Measurements from ENCODE around the gene GALNS.

GALNS gene

DNA sequence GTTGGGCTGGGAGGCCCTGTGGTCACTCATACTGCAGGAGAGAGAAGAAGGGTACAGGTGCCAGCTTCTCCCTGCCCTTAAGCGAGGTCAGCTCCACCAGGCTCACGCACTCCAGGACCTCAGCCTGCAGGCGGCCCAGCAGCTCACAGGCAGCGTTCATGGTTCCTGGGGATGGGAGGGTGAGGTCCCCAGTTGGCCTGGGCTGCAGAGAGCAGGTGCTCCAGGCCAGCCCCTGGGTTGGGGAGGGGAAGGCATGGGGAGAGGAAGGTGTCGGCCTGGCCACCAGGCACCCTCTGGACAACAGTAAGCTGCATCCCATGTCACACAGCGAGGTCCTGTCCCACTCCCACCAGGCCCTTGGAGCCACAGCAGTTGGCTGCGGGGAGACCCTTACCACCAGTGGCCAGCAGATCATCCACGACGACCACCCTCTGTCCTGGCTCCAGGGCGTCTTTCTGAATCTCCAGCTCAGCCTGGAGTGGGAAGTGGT lies 47.0 kb downstream of the GALNS start:
- H3K4me1 Mint-ChIP-seq (ENCODE audit: low read depth): peaks cover 33% of the 10 kb centered on the region
- peak overlapping the region; percentile 93 for H3K4me3 Mint-ChIP-seq
- DNase-seq: peak; percentile 52
- H3K36me3 Mint-ChIP-seq (ENCODE audit: low read depth): peaks cover 66% of the 10 kb centered on the region
- peak overlapping the region; percentile 98 for H3K27ac Mint-ChIP-seq
- no peaks in the 10 kb centered on the region for H3K9me3 Mint-ChIP-seq
- H3K27me3 Mint-ChIP-seq: no peaks in the 10 kb centered on the region

DNA sequence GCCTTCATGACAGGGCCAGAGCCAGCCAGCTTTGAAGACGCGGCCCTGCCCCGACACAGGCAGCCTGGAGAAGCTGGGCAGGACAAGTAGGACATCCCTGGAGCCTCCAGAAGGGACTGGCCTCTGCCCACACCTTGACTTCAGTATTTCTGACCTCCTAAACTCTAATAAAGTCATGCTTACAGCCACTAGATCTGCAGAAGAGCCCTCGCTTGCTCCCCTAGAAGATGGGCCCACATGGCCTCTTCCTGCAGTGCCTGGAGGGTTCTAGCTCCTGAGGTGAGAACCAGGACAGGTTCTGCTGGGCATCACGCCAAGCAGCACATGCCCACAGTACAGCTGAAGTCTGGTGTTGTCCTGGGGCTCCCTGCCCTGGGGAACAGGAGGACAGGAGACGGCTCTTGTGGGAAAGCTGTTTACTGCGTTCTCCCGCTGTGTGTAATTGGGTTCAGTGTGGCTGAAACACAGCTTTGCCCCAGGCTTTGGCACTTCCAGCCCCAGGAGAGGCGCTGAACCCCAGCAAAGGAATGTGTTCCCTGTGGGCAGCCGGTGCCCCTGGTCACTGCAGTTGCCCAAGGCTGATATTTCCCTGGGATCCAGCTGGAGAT lies 47.6 kb downstream of the GALNS start:
- H3K4me3 Mint-ChIP-seq: peak overlapping the region; percentile 93
- H3K27me3 Mint-ChIP-seq: no peaks in the 10 kb centered on the region
- H3K4me1 Mint-ChIP-seq (ENCODE audit: low read depth): peaks cover 33% of the 10 kb centered on the region
- H3K36me3 Mint-ChIP-seq (ENCODE audit: low read depth): peaks cover 72% of the 10 kb centered on the region
- DNase-seq: peak; percentile 51
- no peaks in the 10 kb centered on the region for H3K9me3 Mint-ChIP-seq
- H3K27ac Mint-ChIP-seq: peak overlapping the region; percentile 98

- H3K9me3 Mint-ChIP-seq: no peaks in the 10 kb centered on the region
- H3K27ac Mint-ChIP-seq: peak overlapping the region; percentile 98
- H3K4me3 Mint-ChIP-seq: peak overlapping the region; percentile 93
- H3K27me3 Mint-ChIP-seq: no peaks in the 10 kb centered on the region
- peaks cover 28% of the 10 kb centered on the region for H3K4me1 Mint-ChIP-seq (ENCODE audit: low read depth)
- peaks cover 74% of the 10 kb centered on the region for H3K36me3 Mint-ChIP-seq (ENCODE audit: low read depth)
- peak; percentile 47 for DNase-seq
Observed at GRCh38 chr16:88807626-88808453, 48.9 kb downstream of the GALNS start.

DNA sequence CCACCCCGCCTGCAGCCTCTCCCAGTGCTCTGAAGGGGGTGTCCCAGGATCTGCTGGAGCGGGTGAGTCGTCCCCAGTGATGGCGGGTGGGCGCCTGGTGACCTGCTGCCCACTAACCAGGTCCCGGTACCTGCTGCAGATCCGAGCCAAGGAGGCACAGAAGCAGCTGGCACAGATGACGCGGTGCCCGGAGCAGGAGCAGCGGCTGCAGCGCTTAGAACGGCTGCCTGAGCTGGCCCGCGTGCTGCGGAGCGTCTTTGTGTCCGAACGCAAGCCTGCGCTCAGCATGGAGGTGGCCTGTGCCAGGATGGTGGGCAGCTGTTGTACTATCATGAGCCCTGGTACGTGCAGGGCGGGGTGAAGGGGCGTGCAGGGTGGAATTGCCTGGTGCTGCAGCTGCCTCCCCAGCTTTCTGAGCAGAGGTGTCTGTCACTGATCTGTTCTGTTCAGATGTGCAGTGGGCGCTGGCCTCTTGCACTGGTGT lies 49.6 kb downstream of the GALNS start:
- Mint-ChIP-seq H3K4me3 (peak overlapping the region; percentile 93), H3K4me1 (ENCODE audit: low read depth) (peaks cover 26% of the 10 kb centered on the region), H3K27ac (peak overlapping the region; percentile 98), H3K36me3 (ENCODE audit: low read depth) (peaks cover 74% of the 10 kb centered on the region), H3K9me3 (no peaks in the 10 kb centered on the region), H3K27me3 (no peaks in the 10 kb centered on the region)
- peak; percentile 52 for DNase-seq

- Mint-ChIP-seq H3K9me3 (no peaks in the 10 kb centered on the region), H3K27me3 (no peaks in the 10 kb centered on the region), H3K4me1 (ENCODE audit: low read depth) (peaks cover 28% of the 10 kb centered on the region), H3K36me3 (ENCODE audit: low read depth) (peaks cover 72% of the 10 kb centered on the region), H3K4me3 (peak overlapping the region; percentile 93), H3K27ac (peak overlapping the region; percentile 98)
- DNase-seq: no peak
Observed at GRCh38 chr16:88806491-88807111, 50.1 kb downstream of the GALNS start.

DNA sequence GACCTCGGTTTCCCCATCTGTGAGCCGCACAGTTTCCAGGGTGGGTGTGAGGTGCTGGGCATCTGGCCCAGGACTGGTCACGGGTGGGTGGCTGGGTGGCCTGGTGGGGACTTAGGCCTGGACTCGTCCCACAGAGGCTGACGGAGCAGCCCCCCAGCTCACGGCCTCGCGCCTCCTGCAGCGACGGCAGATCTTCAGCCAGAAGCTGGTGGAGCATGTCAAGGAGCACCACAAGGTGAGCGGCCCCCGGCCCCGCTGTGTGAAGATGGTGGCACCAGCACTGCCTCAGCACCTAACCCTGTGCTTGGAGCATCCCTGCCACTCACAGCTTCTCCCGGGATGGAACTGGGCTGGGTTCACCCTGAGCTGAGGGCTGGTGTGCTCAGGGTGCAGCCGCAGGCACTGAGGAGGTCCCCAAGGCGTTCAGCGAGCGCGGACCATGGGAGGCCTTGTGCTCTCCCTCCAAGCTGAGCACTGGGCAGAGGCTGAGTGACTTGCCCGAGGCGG lies 50.8 kb downstream of the GALNS start:
- Mint-ChIP-seq H3K4me3 (peak overlapping the region; percentile 93), H3K36me3 (ENCODE audit: low read depth) (peaks cover 73% of the 10 kb centered on the region), H3K27ac (peak overlapping the region; percentile 98), H3K9me3 (no peaks in the 10 kb centered on the region), H3K27me3 (no peaks in the 10 kb centered on the region), H3K4me1 (ENCODE audit: low read depth) (peaks cover 33% of the 10 kb centered on the region)
- DNase-seq: no peak

- Mint-ChIP-seq H3K36me3 (ENCODE audit: low read depth) (peaks cover 67% of the 10 kb centered on the region), H3K9me3 (no peaks in the 10 kb centered on the region), H3K4me3 (peak overlapping the region; percentile 93), H3K4me1 (ENCODE audit: low read depth) (peaks cover 39% of the 10 kb centered on the region), H3K27ac (peak overlapping the region; percentile 73), H3K27me3 (no peaks in the 10 kb centered on the region)
- DNase-seq: no peak
Observed at GRCh38 chr16:88805340-88805715, 51.4 kb downstream of the GALNS start.

DNA sequence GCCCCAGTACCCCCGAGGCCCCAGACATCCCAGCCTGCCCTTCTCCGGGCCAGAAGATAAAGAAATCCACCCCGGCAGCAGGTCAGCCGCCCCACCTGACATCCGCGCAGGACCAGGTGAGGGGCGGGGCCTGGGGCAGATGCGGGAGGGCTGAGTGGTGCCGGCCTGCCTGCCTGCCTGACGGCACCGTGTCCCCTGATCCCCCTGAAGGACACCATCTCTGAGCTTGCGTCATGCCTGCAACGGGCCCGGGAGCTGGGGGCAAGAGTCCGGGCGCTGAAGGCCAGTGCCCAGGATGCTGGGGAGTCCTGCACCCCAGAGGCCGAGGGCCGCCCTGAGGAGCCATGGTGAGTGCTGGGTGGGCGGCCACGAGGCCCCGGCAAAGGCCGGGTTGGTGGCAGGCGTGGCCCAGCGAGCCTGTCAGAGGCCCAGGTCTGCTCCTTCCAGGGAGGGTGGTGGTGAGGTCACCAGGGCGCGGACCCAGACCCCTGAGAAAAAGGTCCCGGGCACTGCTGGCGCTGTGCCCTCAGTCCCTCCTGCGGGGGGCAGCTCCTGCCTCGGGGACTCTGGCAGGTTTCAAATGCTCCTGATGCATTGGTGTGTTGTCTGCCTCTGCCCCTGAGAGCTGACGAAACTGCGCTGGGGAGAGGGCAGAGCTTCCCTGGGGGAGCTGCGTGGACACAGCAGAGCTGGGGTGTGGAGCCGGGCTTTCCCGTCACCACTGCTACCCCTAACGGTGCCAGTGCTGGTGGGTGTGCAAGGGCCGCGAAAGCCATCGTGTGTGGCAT lies 52.0 kb downstream of the GALNS start:
- Mint-ChIP-seq H3K4me1 (ENCODE audit: low read depth) (peaks cover 39% of the 10 kb centered on the region), H3K4me3 (peak overlapping the region; percentile 93), H3K9me3 (no peaks in the 10 kb centered on the region), H3K27me3 (no peaks in the 10 kb centered on the region), H3K27ac (peak overlapping the region; percentile 84), H3K36me3 (ENCODE audit: low read depth) (peaks cover 61% of the 10 kb centered on the region)
- peak; percentile 67 for DNase-seq

- DNase-seq: no peak
- Mint-ChIP-seq H3K27ac (peak overlapping the region; percentile 84), H3K4me3 (peak overlapping the region; percentile 93), H3K36me3 (ENCODE audit: low read depth) (peaks cover 55% of the 10 kb centered on the region), H3K4me1 (ENCODE audit: low read depth) (peaks cover 36% of the 10 kb centered on the region), H3K27me3 (no peaks in the 10 kb centered on the region), H3K9me3 (no peaks in the 10 kb centered on the region)
Observed at GRCh38 chr16:88804173-88804551, 52.6 kb downstream of the GALNS start.

DNA sequence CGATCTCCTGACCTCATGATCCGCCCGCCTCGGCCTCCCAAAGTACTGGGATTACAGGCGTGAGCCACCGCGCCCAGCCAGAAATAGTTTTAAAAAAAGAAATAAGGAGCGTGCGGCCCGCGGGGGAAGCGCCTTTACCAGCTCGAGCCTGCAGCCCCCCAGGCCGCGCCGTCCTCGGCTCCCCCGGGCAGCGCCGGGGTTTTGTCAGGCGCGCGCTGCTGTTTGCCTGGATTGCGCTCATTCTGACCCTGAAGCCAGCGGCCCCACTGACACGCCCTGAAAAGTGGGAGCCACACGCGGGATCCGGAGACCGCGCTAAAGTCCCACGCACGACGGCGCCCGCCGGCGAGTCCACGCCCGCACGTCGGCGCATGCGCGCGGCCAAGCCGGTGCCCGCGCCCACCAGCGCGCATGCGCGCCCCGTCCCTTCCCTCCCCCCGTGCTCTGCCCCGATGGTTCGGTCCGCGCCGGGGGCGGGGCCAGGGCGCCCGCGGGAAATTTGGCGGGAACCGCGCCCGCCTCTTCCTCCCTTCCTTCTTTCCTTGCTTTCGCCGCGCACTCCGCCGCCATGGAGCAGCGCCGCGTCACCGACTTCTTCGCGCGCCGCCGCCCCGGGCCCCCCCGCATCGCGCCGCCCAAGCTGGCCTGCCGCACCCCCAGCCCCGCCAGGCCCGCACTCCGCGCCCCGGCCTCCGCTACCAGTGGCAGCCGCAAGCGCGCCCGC lies 53.3 kb downstream of the GALNS start, which contains the start of gene CDT1:
Gene CDT1, plus strand, starts transcription at position 526 of the 724 bp plus-strand sequence. Its CDS starts 43 bp downstream, at position 569.
- Mint-ChIP-seq H3K27ac (peak within 1 kb of the TSS; percentile 95), H3K36me3 (ENCODE audit: low read depth) (peaks cover 48% of the 10 kb centered on the region), H3K4me1 (ENCODE audit: low read depth) (peaks cover 32% of the 10 kb centered on the region), H3K27me3 (no peaks in the 10 kb centered on the region), H3K4me3 (peak within 1 kb of the TSS; percentile 93), H3K9me3 (no peaks in the 10 kb centered on the region)
- peak; percentile 95 for DNase-seq

DNA sequence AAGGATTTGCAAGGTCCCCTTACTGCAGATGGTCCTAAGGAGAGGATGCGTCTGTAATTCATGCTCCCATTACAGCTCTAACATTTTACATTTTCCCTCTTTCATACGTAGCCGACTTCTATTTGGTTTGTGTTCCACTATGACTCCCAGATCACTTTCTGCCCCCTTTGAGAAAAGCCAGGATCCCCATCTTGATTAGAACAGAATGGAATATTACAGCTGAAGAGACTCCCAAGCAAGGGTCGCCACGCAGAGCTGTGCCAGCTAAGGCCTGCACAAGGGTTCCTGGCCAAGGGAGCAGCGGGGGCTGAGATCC lies 56.5 kb downstream of the GALNS start:
- Mint-ChIP-seq H3K4me1 (ENCODE audit: low read depth) (peaks cover 25% of the 10 kb centered on the region), H3K27ac (no peak overlapping the region), H3K27me3 (no peaks in the 10 kb centered on the region), H3K4me3 (no peak overlapping the region), H3K36me3 (ENCODE audit: low read depth) (peaks cover 16% of the 10 kb centered on the region), H3K9me3 (no peaks in the 10 kb centered on the region)
- DNase-seq: no peak

- Mint-ChIP-seq H3K36me3 (ENCODE audit: low read depth) (peaks cover 11% of the 10 kb centered on the region), H3K27ac (peak overlapping the region; percentile 11), H3K27me3 (no peaks in the 10 kb centered on the region), H3K4me3 (no peak overlapping the region), H3K4me1 (ENCODE audit: low read depth) (peaks cover 30% of the 10 kb centered on the region), H3K9me3 (no peaks in the 10 kb centered on the region)
- no peak for DNase-seq
Observed at GRCh38 chr16:88799569-88800276, 57.0 kb downstream of the GALNS start.
